Sigmoid colon (tissue), 4 donors: Measurements from ENCODE around the gene TUFM.

Experiments used
- EP300 ChIP-seq, 4 donors: sonication (generic); formaldehyde crosslinking; IDR thresholded peaks; one replicate each; pipeline ENCODE4 v1.6.1; 2017; ENCODE audit warnings: antibody characterized with exemption in 4 of 4
- POLR2A ChIP-seq, 2 donors: fragments of 450-650 bp; IDR thresholded peaks; one replicate each; pipeline ENCODE4 v1.6.1; 2016; ENCODE audit warnings: antibody characterized with exemption in 2 of 2, mild to moderate bottlenecking in 2 of 2, moderate library complexity in 2 of 2
- POLR2AphosphoS5 ChIP-seq, 4 donors: sonication (generic); formaldehyde crosslinking; IDR thresholded peaks; one replicate each; pipeline ENCODE4 v1.6.1; 2017; ENCODE audit warnings: antibody characterized with exemption in 4 of 4
- TF ChIP-seq, protein P1 (sequence below), 4 experiments: fragments of 450-650 bp in 3 of 4; fragments of 200-600 bp in 1 of 4; IDR thresholded peaks; one replicate each; pipeline ENCODE4 v1.5.1; 2016 to 2019; ENCODE audit warnings: antibody characterized with exemption in 4 of 4, mild to moderate bottlenecking in 3 of 4, moderate library complexity in 2 of 4

DNA sequence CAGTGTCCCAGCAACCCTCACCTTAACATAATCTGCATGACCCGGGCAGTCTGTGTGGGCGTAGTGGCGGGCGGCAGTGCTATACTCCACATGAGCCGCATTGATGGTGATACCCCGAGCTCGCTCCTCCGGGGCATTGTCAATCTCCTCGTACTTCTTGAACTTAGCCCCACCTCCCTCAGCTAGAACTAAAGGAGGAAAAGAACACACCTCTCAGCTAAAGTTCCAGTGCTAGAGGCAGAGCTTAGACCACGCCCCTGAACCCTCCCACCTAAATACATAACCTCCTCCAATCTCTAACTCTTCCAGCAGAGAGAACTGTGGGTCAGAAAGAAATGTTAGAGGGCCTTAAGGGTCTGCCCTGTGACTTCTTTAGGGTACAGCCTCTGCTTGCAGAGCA lies 855 bp downstream of the TUFM start:
- TF ChIP-seq POLR2A (IDR thresholded peaks at IDR 0.05) = no peak
- TF ChIP-seq, protein P1, sequence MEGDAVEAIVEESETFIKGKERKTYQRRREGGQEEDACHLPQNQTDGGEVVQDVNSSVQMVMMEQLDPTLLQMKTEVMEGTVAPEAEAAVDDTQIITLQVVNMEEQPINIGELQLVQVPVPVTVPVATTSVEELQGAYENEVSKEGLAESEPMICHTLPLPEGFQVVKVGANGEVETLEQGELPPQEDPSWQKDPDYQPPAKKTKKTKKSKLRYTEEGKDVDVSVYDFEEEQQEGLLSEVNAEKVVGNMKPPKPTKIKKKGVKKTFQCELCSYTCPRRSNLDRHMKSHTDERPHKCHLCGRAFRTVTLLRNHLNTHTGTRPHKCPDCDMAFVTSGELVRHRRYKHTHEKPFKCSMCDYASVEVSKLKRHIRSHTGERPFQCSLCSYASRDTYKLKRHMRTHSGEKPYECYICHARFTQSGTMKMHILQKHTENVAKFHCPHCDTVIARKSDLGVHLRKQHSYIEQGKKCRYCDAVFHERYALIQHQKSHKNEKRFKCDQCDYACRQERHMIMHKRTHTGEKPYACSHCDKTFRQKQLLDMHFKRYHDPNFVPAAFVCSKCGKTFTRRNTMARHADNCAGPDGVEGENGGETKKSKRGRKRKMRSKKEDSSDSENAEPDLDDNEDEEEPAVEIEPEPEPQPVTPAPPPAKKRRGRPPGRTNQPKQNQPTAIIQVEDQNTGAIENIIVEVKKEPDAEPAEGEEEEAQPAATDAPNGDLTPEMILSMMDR (IDR thresholded peaks at IDR 0.05) = no peak
- TF ChIP-seq EP300 (IDR thresholded peaks at IDR 0.05) = no peak
- TF ChIP-seq POLR2AphosphoS5 (IDR thresholded peaks at IDR 0.05) = no peak
